B cell (primary cell): ENCODE data around the gene POLR2A.

ENCODE experiments used
- CTCF ChIP-seq: fragments of 200-600 bp; IDR thresholded peaks from one replicate; pipeline ENCODE4 v1.8.0; 2022; ENCODE audit warnings: antibody characterized with exemption, mild to moderate bottlenecking
- EZH2 ChIP-seq: IDR thresholded peaks from 2 replicates; pipeline ENCODE4 v1.6.1; 2012; ENCODE audit warnings: borderline replicate concordance, low read depth, mild to moderate bottlenecking, moderate library complexity, low read length; ENCODE audit not compliant: insufficient read depth, poor library complexity, severe bottlenecking

GRCh38 chr17:7478276-7479212 lies 5.6 kb upstream of the POLR2A start:
- TF ChIP-seq CTCF (no peak), EZH2 (no peak)
